Measurements from ENCODE around the gene PDSS1.

GRCh38 chr10:26681076-26681475 is 16.4 kb upstream of the PDSS1 start:
- no peak for TF ChIP-seq HDGF (IDR thresholded peaks at IDR 0.05; ENCODE audit: borderline replicate concordance)
- TF ChIP-seq FOXA1 (IDR thresholded peaks at IDR 0.05) = no peak
- no peak for TF ChIP-seq FOXK2 (IDR thresholded peaks at IDR 0.05)
- TF ChIP-seq BHLHE40 (IDR thresholded peaks at IDR 0.05; ENCODE audit: borderline replicate concordance) = no peak
- no peak for TF ChIP-seq SUZ12 (IDR thresholded peaks at IDR 0.05)
- TF ChIP-seq ARNT (IDR thresholded peaks at IDR 0.05) = no peak
- TF ChIP-seq FOXM1 (IDR thresholded peaks at IDR 0.05; ENCODE audit: borderline replicate concordance) = no peak
- TF ChIP-seq ELF4 (IDR thresholded peaks at IDR 0.05) = no peak
- no peak for TF ChIP-seq L3MBTL2 (conservative IDR thresholded peaks at IDR 0.05)
- TF ChIP-seq LEF1 (IDR thresholded peaks at IDR 0.05; ENCODE audit: borderline replicate concordance) = no peak
- no peak for TF ChIP-seq SP1 (IDR thresholded peaks at IDR 0.05)
- no peak for TF ChIP-seq TARDBP (IDR thresholded peaks at IDR 0.05)
